HEK293 (cell line): ENCODE results near the gene FAM169A.

ENCODE experiments used
- CTCF ChIA-PET: fragments of 350-600 bp; formaldehyde crosslinking; extraction: SDS; loops from one replicate; lab custom pipeline; 2021; ENCODE audit warnings: antibody characterized with exemption; lab: Yijun Ruan, JAX
- POLR2A ChIA-PET: fragments of 300-600 bp; formaldehyde crosslinking; extraction: SDS; loops from one replicate; lab custom pipeline; 2020; ENCODE audit warnings: antibody characterized with exemption, inconsistent platforms; lab: Yijun Ruan, JAX
- H3K27ac ChIP-seq: fragments of 200-500 bp; sonication (Bioruptor generic); 2 replicates; pipeline ENCODE4 v1.5.1; 2014; ENCODE audit warnings: low read depth, low read length, control low read depth, inconsistent platforms; ENCODE audit errors: extremely low read depth
- H3K36me3 ChIP-seq, 2 experiments: fragments of 200-500 bp in 1 of 2; sonication (Bioruptor generic) in 1 of 2; 1 replicate in 1 of 2; 2 replicates in 1 of 2; pipeline ENCODE4 v1.5.1; 2014 to 2017; ENCODE audit warnings: inconsistent platforms in 2 of 2, low read length in 2 of 2; ENCODE audit not compliant: control insufficient read depth in 2 of 2, insufficient read depth in 1 of 2
- H3K4me1 ChIP-seq: fragments of 200-500 bp; sonication (Bioruptor generic); 2 replicates; pipeline ENCODE4 v1.5.1; 2014; ENCODE audit warnings: mild to moderate bottlenecking, low read length, inconsistent platforms; ENCODE audit not compliant: control insufficient read depth, insufficient read depth
- H3K4me3 ChIP-seq: 2 replicates; pipeline ENCODE4 v1.5.1; 2011; ENCODE audit warnings: low read depth, mild to moderate bottlenecking, control low read depth, low read length, moderate library complexity
- H3K9me3 ChIP-seq: fragments of 200-500 bp; sonication (Bioruptor generic); 2 replicates; pipeline ENCODE4 v1.5.1; 2014; ENCODE audit warnings: low read depth, low read length, inconsistent platforms; ENCODE audit not compliant: control insufficient read depth, insufficient read depth
- GLI2 ChIP-seq: fragments of 450-650 bp; formaldehyde crosslinking; IDR thresholded peaks from 2 replicates; pipeline ENCODE4; 2017; ENCODE audit warnings: missing biosample characterization, missing genetic modification characterization, low read depth, borderline replicate concordance
- RBAK ChIP-seq: fragments of 450-650 bp; formaldehyde crosslinking; IDR thresholded peaks from 2 replicates; pipeline ENCODE4 v1.5.1; 2016; ENCODE audit warnings: missing biosample characterization, missing genetic modification characterization
- SETDB1 ChIP-seq: IDR thresholded peaks from one replicate; pipeline ENCODE4 v1.6.1; 2017; ENCODE audit warnings: mild to moderate bottlenecking, low read length, moderate library complexity, mixed read lengths; ENCODE audit not compliant: insufficient read length
- ZBTB48 ChIP-seq: fragments of 450-650 bp; formaldehyde crosslinking; IDR thresholded peaks from 2 replicates; pipeline ENCODE4 v1.5.1; 2016; ENCODE audit warnings: missing biosample characterization, missing genetic modification characterization
- ZNF112 ChIP-seq: fragments of 450-650 bp; formaldehyde crosslinking; IDR thresholded peaks from 2 replicates; pipeline ENCODE4 v1.5.0; 2017; ENCODE audit warnings: missing biosample characterization, missing genetic modification characterization
- ZNF426 ChIP-seq: fragments of 450-650 bp; formaldehyde crosslinking; IDR thresholded peaks from 2 replicates; pipeline ENCODE4 v1.5.1; 2017; ENCODE audit warnings: missing biosample characterization, missing genetic modification characterization, mild to moderate bottlenecking, inconsistent platforms, moderate library complexity
- ZNF654 ChIP-seq: fragments of 450-650 bp; formaldehyde crosslinking; IDR thresholded peaks from 2 replicates; pipeline ENCODE4 v1.5.1; 2016; ENCODE audit warnings: low read depth, missing biosample characterization, missing genetic modification characterization
- ZNF704 ChIP-seq: fragments of 450-650 bp; formaldehyde crosslinking; IDR thresholded peaks from 2 replicates; pipeline ENCODE4 v1.5.1; 2016; ENCODE audit warnings: missing biosample characterization, missing genetic modification characterization
- ZNF792 ChIP-seq: fragments of 450-650 bp; formaldehyde crosslinking; IDR thresholded peaks from 2 replicates; pipeline ENCODE4 v1.5.1; 2016; ENCODE audit warnings: missing biosample characterization, missing genetic modification characterization
- TF ChIP-seq, protein P1 (sequence below): fragments of 450-650 bp; formaldehyde crosslinking; optimal IDR thresholded peaks from 2 replicates; pipeline ENCODE3; 2016; ENCODE audit warnings: missing biosample characterization, mild to moderate bottlenecking, missing genetic modification characterization
- TF ChIP-seq, protein P2 (sequence below): fragments of 450-650 bp; formaldehyde crosslinking; IDR thresholded peaks from 2 replicates; pipeline ENCODE4 v1.5.1; 2016; ENCODE audit warnings: missing biosample characterization, missing genetic modification characterization

The FAM169A gene

DNA sequence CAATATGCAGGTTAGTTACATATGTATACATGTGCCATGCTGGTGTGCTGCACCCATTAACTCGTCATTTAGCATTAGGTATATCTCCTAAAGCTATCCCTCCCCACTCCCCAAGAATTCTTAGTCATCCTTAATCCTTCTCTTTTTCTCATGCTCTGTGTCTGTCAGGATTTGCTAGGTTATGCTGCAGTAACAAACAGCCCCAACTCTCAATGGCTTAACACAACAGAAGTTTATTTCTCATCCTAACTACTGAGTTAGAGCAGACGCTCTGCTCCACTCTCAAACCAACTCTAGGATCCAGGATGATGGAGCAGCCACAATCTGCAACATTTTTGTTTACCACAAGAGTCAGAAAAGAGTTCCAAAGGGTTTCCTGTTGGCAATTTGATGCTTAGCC, 28.2 kb upstream of the FAM169A start:
- no peaks in the 10 kb centered on the region for H3K36me3 ChIP-seq
- peak; percentile 22; the same call in 1 of the 2 replicates for TF ChIP-seq RBAK (tag by site-specific recombination)
- TF ChIP-seq ZNF654: no peak
- H3K9me3 ChIP-seq: peaks cover 2% of the 10 kb centered on the region; the same call in 1 of the 2 replicates
- CTCF ChIA-PET: no interaction called here
- H3K27ac ChIP-seq: no peak overlapping the region
- no peaks in the 10 kb centered on the region for H3K4me1 ChIP-seq
- POLR2A ChIA-PET: no interaction called here
- no peak overlapping the region for H3K4me3 ChIP-seq

DNA sequence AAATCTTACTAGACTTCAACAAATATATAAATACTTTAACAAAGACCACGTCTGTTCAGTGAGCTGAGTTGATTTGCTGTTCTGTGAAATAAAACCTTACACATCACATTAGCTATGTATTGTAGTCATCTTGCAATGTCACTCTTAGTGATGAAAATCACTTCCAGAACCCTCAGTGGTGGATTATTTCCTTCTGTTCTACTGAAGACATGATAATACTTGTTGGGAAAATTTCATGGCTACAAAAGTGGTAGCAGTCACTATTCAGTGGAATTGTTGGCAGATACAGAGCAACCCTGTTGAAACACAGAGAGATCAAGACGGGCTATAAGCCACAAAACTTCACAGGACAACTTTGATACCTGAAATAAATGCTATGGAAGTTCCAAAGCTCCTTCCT, 26.7 kb upstream of the FAM169A start:
- ChIA-PET CTCF (interaction anchor here (1.0 kb wide), 1 partner anchor 17 kb away, joined by 4 read pairs; no protein-coding TSS in a partner anchor), POLR2A (no interaction called here)
- no peak overlapping the region for H3K27ac ChIP-seq
- peaks cover 2% of the 10 kb centered on the region; the same call in 1 of the 2 replicates for H3K9me3 ChIP-seq
- no peak overlapping the region for H3K4me3 ChIP-seq
- H3K4me1 ChIP-seq: no peaks in the 10 kb centered on the region
- TF ChIP-seq ZNF704: no peak
- TF ChIP-seq, protein P1, sequence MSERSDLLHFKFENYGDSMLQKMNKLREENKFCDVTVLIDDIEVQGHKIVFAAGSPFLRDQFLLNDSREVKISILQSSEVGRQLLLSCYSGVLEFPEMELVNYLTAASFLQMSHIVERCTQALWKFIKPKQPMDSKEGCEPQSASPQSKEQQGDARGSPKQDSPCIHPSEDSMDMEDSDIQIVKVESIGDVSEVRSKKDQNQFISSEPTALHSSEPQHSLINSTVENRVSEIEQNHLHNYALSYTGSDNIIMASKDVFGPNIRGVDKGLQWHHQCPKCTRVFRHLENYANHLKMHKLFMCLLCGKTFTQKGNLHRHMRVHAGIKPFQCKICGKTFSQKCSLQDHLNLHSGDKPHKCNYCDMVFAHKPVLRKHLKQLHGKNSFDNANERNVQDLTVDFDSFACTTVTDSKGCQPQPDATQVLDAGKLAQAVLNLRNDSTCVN (tag by site-specific recombination): no peak
- TF ChIP-seq ZNF654: no peak
- no peak for TF ChIP-seq ZNF426 (tag by site-specific recombination)
- H3K36me3 ChIP-seq: no peaks in the 10 kb centered on the region

GRCh38 chr5:74889523-74890105, 23.4 kb upstream of the FAM169A start:
- TF ChIP-seq ZNF112: no peak
- TF ChIP-seq ZBTB48: peak; percentile 40; the same call in 1 of the 2 replicates
- CTCF ChIA-PET: interaction anchor here (0.8 kb wide), 2 partner anchors 15 to 123 kb away, joined by 3 read pairs; no protein-coding TSS in a partner anchor
- POLR2A ChIA-PET: no interaction called here
- Histone ChIP-seq H3K9me3 (peaks cover 2% of the 10 kb centered on the region; the same call in 1 of the 2 replicates), H3K27ac (no peak overlapping the region), H3K4me3 (no peak overlapping the region), H3K4me1 (no peaks in the 10 kb centered on the region), H3K36me3 (no peaks in the 10 kb centered on the region)

- POLR2A ChIA-PET: no interaction called here
- Histone ChIP-seq H3K9me3 (no peaks in the 10 kb centered on the region), H3K36me3 (no peaks in the 10 kb centered on the region), H3K4me1 (no peaks in the 10 kb centered on the region), H3K4me3 (no peak overlapping the region), H3K27ac (no peak overlapping the region)
- CTCF ChIA-PET: no interaction called here
- TF ChIP-seq ZNF792 (tag by site-specific recombination): no peak
- TF ChIP-seq SETDB1: no peak
- TF ChIP-seq, protein P2, sequence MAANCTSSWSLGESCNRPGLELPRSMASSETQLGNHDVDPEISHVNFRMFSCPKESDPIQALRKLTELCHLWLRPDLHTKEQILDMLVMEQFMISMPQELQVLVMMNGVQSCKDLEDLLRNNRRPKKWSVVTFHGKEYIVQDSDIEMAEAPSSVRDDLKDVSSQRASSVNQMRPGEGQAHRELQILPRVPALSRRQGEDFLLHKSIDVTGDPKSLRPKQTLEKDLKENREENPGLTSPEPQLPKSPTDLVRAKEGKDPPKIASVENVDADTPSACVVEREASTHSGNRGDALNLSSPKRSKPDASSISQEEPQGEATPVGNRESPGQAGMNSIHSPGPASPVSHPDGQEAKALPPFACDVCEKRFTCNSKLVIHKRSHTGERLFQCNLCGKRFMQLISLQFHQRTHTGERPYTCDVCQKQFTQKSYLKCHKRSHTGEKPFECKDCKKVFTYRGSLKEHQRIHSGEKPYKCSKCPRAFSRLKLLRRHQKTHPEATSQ (tag by site-specific recombination): no peak
- no peak for TF ChIP-seq GLI2 (tag by site-specific recombination)
Measured at GRCh38 chr5:74888117-74888516, 21.9 kb upstream of the FAM169A start.
